GM12878 (cell line): ENCODE results near the gene NR1D2. TPM values are rescaled to one million over a fixed set of nuclear protein-coding genes. Genes with fewer than 3 reads are reported as not detected.
A peak's percentile ranks its signal among the peaks of the same experiment; 100 is the strongest.

Experiments
- ATAC-seq: fragments of 200-7000 bp; cut with Tn5 transposase; 3 replicates; pipeline ENCODE4 v1.9.1; 2020; ENCODE audit warnings: mild to moderate bottlenecking, moderate library complexity
- BruUV-seq: library from RNA; stranded (reverse); fragments of 400-500 nt; replicated peaks from 2 replicates; lab custom pipeline; 2021; lab: Mats Ljungman, UMichigan
- CTCF ChIA-PET: fragments of 300-600 bp; sonication (Branson Sonifier 250); formaldehyde crosslinking; extraction: SDS; loops from one replicate; lab custom pipeline; 2021; ENCODE audit warnings: inconsistent platforms; lab: Yijun Ruan, JAX
- POLR2A ChIA-PET: fragments of 350-600 bp; formaldehyde crosslinking; extraction: SDS; loops from one replicate; lab custom pipeline; 2021; ENCODE audit warnings: inconsistent platforms; lab: Charles Lee
- RAD21 ChIA-PET: fragments of 300-600 bp; sonication (Branson Sonifier 250); formaldehyde crosslinking; loops from one replicate; lab custom pipeline; 2023; ENCODE audit warnings: antibody characterized with exemption; ENCODE audit not compliant: unreplicated experiment; lab: Charles Lee
- SMC1A ChIA-PET: fragments of 300-600 bp; sonication (Branson Sonifier 250); formaldehyde crosslinking; loops from one replicate; lab custom pipeline; 2023; ENCODE audit not compliant: unreplicated experiment, uncharacterized antibody; lab: Charles Lee
- DNase-seq: peaks from one replicate; pipeline ENCODE4 v3.0.0-alpha.2; 2011; ENCODE audit warnings: low read depth, low spot score
- FAIRE-seq: peaks from 3 replicates; lab custom pipeline; 2011; peaks lifted over from hg19 to GRCh38; lab: Jason Lieb, UNC
- H2AFZ ChIP-seq: 2 replicates; pipeline ENCODE4 v1.6.0; 2011; ENCODE audit warnings: low read depth, low read length, control low read depth; ENCODE audit not compliant: control insufficient read depth
- H3K27ac ChIP-seq: 2 replicates; pipeline ENCODE4 v1.5.1; 2011; ENCODE audit warnings: control low read depth; ENCODE audit not compliant: control insufficient read depth, insufficient read depth
- H3K27me3 ChIP-seq, 2 experiments: replicated peaks in 1 of 2; 2 replicates each; pipeline versions ENCODE4 v1.6.0 to v1.6.1; 2011; ENCODE audit warnings: low read length in 1 of 2; ENCODE audit not compliant: control insufficient read depth in 2 of 2, insufficient read depth in 2 of 2
- H3K36me3 ChIP-seq, 2 experiments: 2 replicates each; pipeline ENCODE4 v1.5.1; 2011; ENCODE audit warnings: low read length in 1 of 2; ENCODE audit not compliant: control insufficient read depth in 2 of 2, insufficient read depth in 2 of 2
- H3K4me1 ChIP-seq: 2 replicates; pipeline ENCODE4 v1.6.1; 2011; ENCODE audit warnings: mild to moderate bottlenecking, low read length, moderate library complexity, mixed read lengths; ENCODE audit not compliant: control insufficient read depth, insufficient read depth
- H3K4me2 ChIP-seq: 2 replicates; pipeline ENCODE4 v1.6.0; 2011; ENCODE audit warnings: control low read depth; ENCODE audit not compliant: control insufficient read depth, insufficient read depth
- H3K4me3 ChIP-seq: fragments of 200-600 bp; sonication (generic); 2 replicates; pipeline ENCODE4 v1.5.1; 2016
- H3K79me2 ChIP-seq: 2 replicates; pipeline ENCODE4 v1.6.0; 2011; ENCODE audit warnings: low read length; ENCODE audit not compliant: control insufficient read depth, insufficient read depth
- H3K9ac ChIP-seq: 2 replicates; pipeline ENCODE4 v1.8.0; 2011; ENCODE audit warnings: low read length, control low read depth, mixed read lengths; ENCODE audit not compliant: control insufficient read depth, insufficient read depth
- H3K9me3 ChIP-seq: replicated peaks from 3 replicates; pipeline ENCODE4 v1.5.1; 2011; ENCODE audit warnings: mild to moderate bottlenecking, low read length; ENCODE audit not compliant: control insufficient read depth, insufficient read depth
- H4K20me1 ChIP-seq: 2 replicates; pipeline ENCODE4 v1.6.0; 2011; ENCODE audit not compliant: control insufficient read depth, insufficient read depth
- CHD1 ChIP-seq: IDR thresholded peaks from 2 replicates; pipeline ENCODE4 v1.6.1; 2012; ENCODE audit warnings: low read depth, low read length, improper control_type of control experiment
- MYC ChIP-seq: IDR thresholded peaks from 2 replicates; pipeline ENCODE4 v1.6.1; 2011; ENCODE audit warnings: mild to moderate bottlenecking, low read length, moderate library complexity, inconsistent platforms; ENCODE audit not compliant: insufficient read depth, insufficient replicate concordance, insufficient read length, severe bottlenecking
- NFIC ChIP-seq: IDR thresholded peaks from 2 replicates; pipeline ENCODE4 v1.6.1; 2012; ENCODE audit warnings: low read depth, mild to moderate bottlenecking, inconsistent platforms, low read length, moderate library complexity
- in situ Hi-C: fragments of 300-500 bp; cut with MboI; formaldehyde crosslinking; loops from 9 replicates; pipeline ENCODE4 v1.14.3; 2018; ENCODE audit warnings: mixed read lengths
- intact Hi-C: fragments of 100-400 bp; cut with micrococcal nuclease; formaldehyde crosslinking; loops from one replicate; pipeline ENCODE4 v1.14.2; 2022; ENCODE audit not compliant: unreplicated experiment
- polyA plus RNA-seq, 11 experiments: library from polyadenylated mRNA; depleted of rRNA in 4 of 11; unstranded in 6 of 11; stranded (reverse) in 5 of 11; fragments of >200 nt; fragmentation: Nextera tagmentation in 4 of 11; fragmentation: Illumina TruSeq in 1 of 11; extraction: Ambion mirVana in 4 of 11; extraction: Trizol in 1 of 11; gene quantifications; 1 replicate in 1 of 11; 2 replicates in 10 of 11; pipeline versions ENCODE4 v1.2.1 to v1.2.3, GENCODE V29; 2011 to 2016; ENCODE audit warnings: inconsistent platforms in 2 of 11, missing spikeins in 2 of 11, low read depth in 1 of 11
- total RNA-seq, 4 experiments: library from RNA; depleted of rRNA in 3 of 4; stranded (reverse); fragments of >200 nt in 3 of 4; fragmentation: Illumina TruSeq in 1 of 4; extraction: Trizol in 1 of 4; gene quantifications; 2 replicates each; pipeline versions ENCODE4 v1.2.1 to v1.2.3, GENCODE V29; 2013 to 2021
- TF ChIP-seq, protein P1 (sequence below): fragments of 150-350 bp; IDR thresholded peaks from 2 replicates; pipeline ENCODE4 v1.6.1; 2014; ENCODE audit warnings: mild to moderate bottlenecking, low read depth, low read length

The NR1D2 gene
- total and polyA plus RNA-seq, 10 of the 15 experiments (the other 5 are each of a cell fraction or from before 2014, with no cell fraction given), result 0.67 to 5.3 (median 2.6) TPM

- TF ChIP-seq, protein P1, sequence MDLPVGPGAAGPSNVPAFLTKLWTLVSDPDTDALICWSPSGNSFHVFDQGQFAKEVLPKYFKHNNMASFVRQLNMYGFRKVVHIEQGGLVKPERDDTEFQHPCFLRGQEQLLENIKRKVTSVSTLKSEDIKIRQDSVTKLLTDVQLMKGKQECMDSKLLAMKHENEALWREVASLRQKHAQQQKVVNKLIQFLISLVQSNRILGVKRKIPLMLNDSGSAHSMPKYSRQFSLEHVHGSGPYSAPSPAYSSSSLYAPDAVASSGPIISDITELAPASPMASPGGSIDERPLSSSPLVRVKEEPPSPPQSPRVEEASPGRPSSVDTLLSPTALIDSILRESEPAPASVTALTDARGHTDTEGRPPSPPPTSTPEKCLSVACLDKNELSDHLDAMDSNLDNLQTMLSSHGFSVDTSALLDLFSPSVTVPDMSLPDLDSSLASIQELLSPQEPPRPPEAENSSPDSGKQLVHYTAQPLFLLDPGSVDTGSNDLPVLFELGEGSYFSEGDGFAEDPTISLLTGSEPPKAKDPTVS, result no peak
- TF ChIP-seq MYC, result no peak
These were observed 31.5 kb downstream of the NR1D2 start (continued) for GRCh38 chr3:23976555-23976954.

GRCh38 chr3:23979569-23979968 is 34.5 kb downstream of the NR1D2 start:
- no peak for DNase-seq
- H3K9ac ChIP-seq, result no peak overlapping the region
- no peak overlapping the region for H3K4me2 ChIP-seq
- intact Hi-C loops (no loop called here), in situ Hi-C loops (no loop called here)
- no peaks in the 10 kb centered on the region; the same call in 2 of the 3 replicates for H3K9me3 ChIP-seq
- H4K20me1 ChIP-seq, result no peaks in the 10 kb centered on the region
- H3K4me1 ChIP-seq, result no peaks in the 10 kb centered on the region
- RAD21 ChIA-PET, result no interaction called here
- CTCF ChIA-PET, result interaction anchor here (0.9 to 1.6 kb wide), 3 partner anchors 11 to 207 kb away, joined by 3 to 5 read pairs (median 3); no protein-coding TSS in a partner anchor
- H3K4me3 ChIP-seq, result no peak overlapping the region
- H3K79me2 ChIP-seq, result no peaks in the 10 kb centered on the region
- BruUV-seq, result no TSS peak
- no peaks in the 10 kb centered on the region for H3K36me3 ChIP-seq
- no peak for ATAC-seq
- no peak overlapping the region for H2AFZ ChIP-seq
- TF ChIP-seq NFIC (peak; percentile 44; the same call in 1 of the 2 replicates), CHD1 (no peak)
- no peaks in the 10 kb centered on the region for H3K27me3 ChIP-seq
- SMC1A ChIA-PET, result interaction anchor here (0.6 to 1.4 kb wide), 4 partner anchors 9 to 57 kb away, joined by 3 to 8 read pairs (median 3); no protein-coding TSS in a partner anchor
- POLR2A ChIA-PET, result no interaction called here
- FAIRE-seq, result no peak
- H3K27ac ChIP-seq, result no peak overlapping the region
